AG04450 (cell line): Measurements from ENCODE around the gene UQCC2. TPM values are rescaled to one million over a fixed set of nuclear protein-coding genes. Genes with fewer than 3 reads are reported as not detected.

Experiments
- CTCF ChIA-PET: fragments of 300-600, 350-600 bp; formaldehyde crosslinking; extraction: SDS; loops from one replicate; lab custom pipeline; 2022; ENCODE audit warnings: antibody characterized with exemption, inconsistent platforms; lab: Charles Lee
- POLR2A ChIA-PET: fragments of 350-600 bp; formaldehyde crosslinking; extraction: SDS; loops from one replicate; lab custom pipeline; 2021; ENCODE audit warnings: antibody characterized with exemption, inconsistent platforms; lab: Yijun Ruan, JAX
- DNase-seq: peaks from one replicate; pipeline ENCODE4 v3.0.0-alpha.2; 2011; ENCODE audit warnings: low read depth, low spot score
- H3K27ac ChIP-seq: one replicate; pipeline ENCODE4 v1.5.1; 2012; ENCODE audit warnings: low read depth, low read length, control low read depth
- H3K27me3 ChIP-seq: one replicate; pipeline ENCODE4 v1.6.0; 2012; ENCODE audit warnings: low read length; ENCODE audit not compliant: control insufficient read depth, insufficient read depth
- H3K4me3 ChIP-seq: 2 replicates; pipeline ENCODE4 v1.5.1; 2011; ENCODE audit warnings: mild to moderate bottlenecking, low read depth, low read length, control low read depth
- H3K9me3 ChIP-seq: 2 replicates; pipeline ENCODE4 v1.5.1; 2012; ENCODE audit warnings: low read length; ENCODE audit not compliant: control insufficient read depth, insufficient read depth
- polyA plus RNA-seq: library from polyadenylated mRNA; depleted of rRNA; stranded (reverse); fragments of >200 nt; gene quantifications from 2 replicates; pipeline ENCODE4 v1.2.3, GENCODE V29; 2011
- TF ChIP-seq, protein P1 (sequence below): IDR thresholded peaks from 2 replicates; pipeline ENCODE4 v1.5.1; 2011; ENCODE audit warnings: low read depth, low read length, control low read depth, inconsistent platforms

UQCC2 gene
- polyA plus RNA-seq, 1 experiment = 67.9 TPM

DNA sequence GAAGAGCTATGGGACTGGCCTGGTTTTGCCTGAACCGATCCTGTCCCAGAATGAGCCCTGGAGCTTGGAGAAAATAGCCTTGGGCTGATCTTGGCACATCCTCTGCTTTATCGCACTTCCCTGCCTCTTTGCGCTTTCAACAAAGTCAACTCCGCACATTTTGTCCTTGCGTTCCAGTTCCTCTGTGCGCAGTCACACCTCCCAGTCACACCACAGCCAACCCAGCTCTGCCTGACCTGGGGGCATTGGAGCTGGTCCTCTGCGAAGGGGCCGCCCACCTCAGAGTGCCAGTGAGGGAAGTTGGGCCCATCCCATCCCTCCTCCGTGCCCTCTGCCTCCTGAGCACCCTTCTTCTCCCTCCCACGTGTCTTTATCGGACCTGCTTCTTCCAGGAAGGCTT lies 16.9 kb upstream of the UQCC2 start:
- Histone ChIP-seq H3K27ac (no peak overlapping the region), H3K9me3 (no peaks in the 10 kb centered on the region), H3K27me3 (peaks cover 15% of the 10 kb centered on the region), H3K4me3 (no peak overlapping the region)
- ChIA-PET POLR2A (no interaction called here), CTCF (interaction anchor here (1.1 kb wide), 1 partner anchor 27 kb away, joined by 3 read pairs; no protein-coding TSS in a partner anchor)
- TF ChIP-seq, protein P1, sequence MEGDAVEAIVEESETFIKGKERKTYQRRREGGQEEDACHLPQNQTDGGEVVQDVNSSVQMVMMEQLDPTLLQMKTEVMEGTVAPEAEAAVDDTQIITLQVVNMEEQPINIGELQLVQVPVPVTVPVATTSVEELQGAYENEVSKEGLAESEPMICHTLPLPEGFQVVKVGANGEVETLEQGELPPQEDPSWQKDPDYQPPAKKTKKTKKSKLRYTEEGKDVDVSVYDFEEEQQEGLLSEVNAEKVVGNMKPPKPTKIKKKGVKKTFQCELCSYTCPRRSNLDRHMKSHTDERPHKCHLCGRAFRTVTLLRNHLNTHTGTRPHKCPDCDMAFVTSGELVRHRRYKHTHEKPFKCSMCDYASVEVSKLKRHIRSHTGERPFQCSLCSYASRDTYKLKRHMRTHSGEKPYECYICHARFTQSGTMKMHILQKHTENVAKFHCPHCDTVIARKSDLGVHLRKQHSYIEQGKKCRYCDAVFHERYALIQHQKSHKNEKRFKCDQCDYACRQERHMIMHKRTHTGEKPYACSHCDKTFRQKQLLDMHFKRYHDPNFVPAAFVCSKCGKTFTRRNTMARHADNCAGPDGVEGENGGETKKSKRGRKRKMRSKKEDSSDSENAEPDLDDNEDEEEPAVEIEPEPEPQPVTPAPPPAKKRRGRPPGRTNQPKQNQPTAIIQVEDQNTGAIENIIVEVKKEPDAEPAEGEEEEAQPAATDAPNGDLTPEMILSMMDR = no peak
- DNase-seq = no peak

DNA sequence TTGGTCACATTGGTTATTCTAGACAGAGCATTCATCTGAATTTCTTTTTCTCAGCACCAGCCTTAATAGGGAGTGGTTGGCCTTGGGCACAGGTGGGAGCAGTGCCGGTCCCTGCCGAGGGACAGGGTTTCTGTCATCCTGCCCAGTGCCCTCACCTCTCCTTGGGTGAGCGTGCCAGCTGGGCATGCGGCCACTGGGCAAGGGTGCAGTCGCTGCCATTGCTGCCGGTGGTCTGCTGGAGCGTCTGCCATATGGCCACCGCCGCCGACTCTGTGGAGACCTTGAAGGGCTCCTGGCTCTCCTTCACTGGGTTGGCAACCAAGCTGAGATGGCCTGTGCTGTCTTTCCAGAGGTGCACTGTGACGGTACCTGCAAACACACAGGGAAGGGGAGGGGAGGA lies 16.4 kb upstream of the UQCC2 start:
- ChIA-PET CTCF (interaction anchor here (1.1 kb wide), 1 partner anchor 27 kb away, joined by 3 read pairs; no protein-coding TSS in a partner anchor), POLR2A (no interaction called here)
- TF ChIP-seq, protein P1 = no peak
- Histone ChIP-seq H3K4me3 (no peak overlapping the region), H3K9me3 (no peaks in the 10 kb centered on the region), H3K27ac (no peak overlapping the region), H3K27me3 (peaks cover 15% of the 10 kb centered on the region)
- DNase-seq = no peak

DNA sequence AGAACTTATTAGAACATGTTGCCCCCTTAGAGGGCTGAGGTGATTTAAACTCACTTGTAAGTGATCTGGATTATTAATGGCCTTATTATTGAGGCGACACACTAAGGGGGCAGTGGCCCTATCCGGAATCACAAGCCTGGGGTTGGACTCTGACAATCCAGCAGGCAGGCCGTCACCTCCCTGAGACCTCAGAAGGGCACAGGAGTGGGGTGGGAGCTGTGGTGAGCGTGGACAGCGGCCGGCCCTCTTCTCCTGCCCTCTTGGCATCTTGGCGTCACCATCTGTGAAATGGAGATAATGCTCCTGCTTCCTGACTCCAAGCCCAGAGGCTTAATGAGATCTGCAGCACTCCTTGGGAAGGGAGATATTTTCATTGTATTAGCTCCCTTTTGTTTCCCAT lies 15.6 kb upstream of the UQCC2 start:
- CTCF ChIA-PET = interaction anchor here (0.6 kb wide), 1 partner anchor 16 kb away, joined by 6 read pairs; the partner anchor contains the start of gene UQCC2
- H3K27me3 ChIP-seq = peaks cover 22% of the 10 kb centered on the region
- no peak overlapping the region for H3K27ac ChIP-seq
- no peaks in the 10 kb centered on the region for H3K9me3 ChIP-seq
- DNase-seq = no peak
- no peak overlapping the region for H3K4me3 ChIP-seq
- POLR2A ChIA-PET = no interaction called here
- TF ChIP-seq, protein P1 = no peak

DNA sequence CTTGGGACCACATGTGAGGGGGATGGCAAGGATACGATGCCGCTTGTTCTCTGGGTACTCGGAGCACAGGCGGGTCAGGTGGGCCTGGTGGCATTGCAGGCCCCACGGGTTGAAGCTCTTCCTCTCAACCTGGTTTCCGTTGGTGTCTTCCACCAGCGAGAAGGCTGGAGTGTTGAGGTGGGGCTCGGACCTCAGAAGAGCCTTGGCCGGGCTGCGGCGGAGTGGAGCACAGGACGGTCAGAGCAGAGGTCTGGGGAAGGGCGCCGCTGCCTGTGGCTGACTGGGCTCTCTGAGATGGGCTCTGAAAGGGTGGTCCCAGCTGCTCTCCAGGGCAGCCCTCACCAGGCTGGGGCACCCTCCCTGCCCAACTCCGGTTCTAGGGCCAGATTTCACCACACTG lies 15.2 kb upstream of the UQCC2 start:
- H3K27me3 ChIP-seq = peaks cover 23% of the 10 kb centered on the region
- no peaks in the 10 kb centered on the region for H3K9me3 ChIP-seq
- DNase-seq = no peak
- ChIA-PET CTCF (interaction anchor here (0.6 kb wide), 1 partner anchor 15 kb away, joined by 6 read pairs; the partner anchor contains the start of gene UQCC2), POLR2A (no interaction called here)
- no peak overlapping the region for H3K4me3 ChIP-seq
- H3K27ac ChIP-seq = no peak overlapping the region
- TF ChIP-seq, protein P1 = no peak

DNA sequence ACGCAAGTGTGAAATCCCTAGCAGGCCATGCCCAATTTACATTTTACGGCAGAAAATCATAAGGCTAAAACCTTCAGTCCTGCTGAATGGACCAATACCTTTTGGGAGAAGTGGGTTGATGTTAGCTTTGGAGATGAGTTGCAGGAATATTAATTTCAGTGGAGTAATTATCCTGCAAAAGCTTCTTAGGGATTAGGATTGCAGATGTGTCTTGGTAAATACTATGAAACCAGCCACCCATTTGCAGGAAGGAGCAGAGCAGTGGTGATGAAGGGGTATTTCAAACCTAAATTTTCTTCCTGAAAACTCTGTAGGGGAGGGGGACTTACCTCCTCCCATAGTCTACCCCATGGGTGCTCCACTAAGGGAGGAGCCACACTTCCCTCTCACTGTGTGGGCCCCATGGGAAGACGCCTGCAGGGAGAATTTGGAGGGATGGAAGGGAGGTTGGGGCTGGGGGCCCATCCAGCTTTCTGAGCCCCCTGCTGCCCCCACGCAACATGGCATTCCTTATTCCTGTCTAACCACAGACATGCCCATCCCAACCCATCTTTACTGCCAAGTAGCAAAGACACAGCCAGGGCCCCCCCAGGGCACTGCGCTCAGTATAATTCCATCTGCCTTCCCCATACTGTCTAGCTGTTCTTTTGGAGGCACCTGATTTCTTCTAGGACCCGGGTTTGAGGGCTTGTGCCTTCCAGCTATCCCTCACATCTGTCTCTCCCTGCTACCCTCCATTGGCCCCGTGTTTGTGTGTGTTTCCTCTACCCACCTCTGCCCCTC lies 14.6 kb upstream of the UQCC2 start:
- Histone ChIP-seq H3K27me3 (peaks cover 23% of the 10 kb centered on the region), H3K9me3 (no peaks in the 10 kb centered on the region), H3K4me3 (no peak overlapping the region), H3K27ac (no peak overlapping the region)
- CTCF ChIA-PET = interaction anchor here (0.7 to 0.9 kb wide), 4 partner anchors 15 to 25 kb away, joined by 3 read pairs; partner anchors contain the start of gene UQCC2
- TF ChIP-seq, protein P1 = no peak
- POLR2A ChIA-PET = no interaction called here
- no peak for DNase-seq
